ENCODE data around the gene ANKRD27.

DNA sequence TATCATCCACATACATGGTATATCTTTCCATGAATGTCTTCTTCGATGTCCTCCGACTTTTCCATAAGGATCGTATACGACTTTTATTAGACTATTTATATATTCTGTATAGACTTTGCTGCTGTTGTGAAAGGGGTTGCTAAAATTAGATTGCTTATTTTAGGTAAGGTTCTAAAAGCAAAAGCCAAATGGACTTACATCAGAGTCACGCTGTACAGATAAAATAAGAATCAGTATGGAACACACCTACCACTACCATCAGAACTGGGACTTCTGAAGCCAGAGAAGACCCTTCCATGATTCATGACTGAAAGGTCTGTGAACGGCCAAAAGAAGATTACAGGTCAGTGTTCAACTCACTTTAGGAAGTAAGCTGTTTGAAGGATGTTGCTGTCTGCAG is 8.9 kb downstream of the ANKRD27 start:
- TF ChIP-seq CTCF (IDR thresholded peaks at IDR 0.05) (no peak), POLR2AphosphoS5 (IDR thresholded peaks at IDR 0.05; ENCODE audit: low read depth, low read length) (no peak), TCF7L2 (IDR thresholded peaks at IDR 0.05; ENCODE audit: low read depth, low read length) (no peak), SIN3A (IDR thresholded peaks at IDR 0.05; ENCODE audit: borderline replicate concordance, insufficient read depth, low read depth, low read length) (no peak)
- TF ChIP-seq, protein P1, sequence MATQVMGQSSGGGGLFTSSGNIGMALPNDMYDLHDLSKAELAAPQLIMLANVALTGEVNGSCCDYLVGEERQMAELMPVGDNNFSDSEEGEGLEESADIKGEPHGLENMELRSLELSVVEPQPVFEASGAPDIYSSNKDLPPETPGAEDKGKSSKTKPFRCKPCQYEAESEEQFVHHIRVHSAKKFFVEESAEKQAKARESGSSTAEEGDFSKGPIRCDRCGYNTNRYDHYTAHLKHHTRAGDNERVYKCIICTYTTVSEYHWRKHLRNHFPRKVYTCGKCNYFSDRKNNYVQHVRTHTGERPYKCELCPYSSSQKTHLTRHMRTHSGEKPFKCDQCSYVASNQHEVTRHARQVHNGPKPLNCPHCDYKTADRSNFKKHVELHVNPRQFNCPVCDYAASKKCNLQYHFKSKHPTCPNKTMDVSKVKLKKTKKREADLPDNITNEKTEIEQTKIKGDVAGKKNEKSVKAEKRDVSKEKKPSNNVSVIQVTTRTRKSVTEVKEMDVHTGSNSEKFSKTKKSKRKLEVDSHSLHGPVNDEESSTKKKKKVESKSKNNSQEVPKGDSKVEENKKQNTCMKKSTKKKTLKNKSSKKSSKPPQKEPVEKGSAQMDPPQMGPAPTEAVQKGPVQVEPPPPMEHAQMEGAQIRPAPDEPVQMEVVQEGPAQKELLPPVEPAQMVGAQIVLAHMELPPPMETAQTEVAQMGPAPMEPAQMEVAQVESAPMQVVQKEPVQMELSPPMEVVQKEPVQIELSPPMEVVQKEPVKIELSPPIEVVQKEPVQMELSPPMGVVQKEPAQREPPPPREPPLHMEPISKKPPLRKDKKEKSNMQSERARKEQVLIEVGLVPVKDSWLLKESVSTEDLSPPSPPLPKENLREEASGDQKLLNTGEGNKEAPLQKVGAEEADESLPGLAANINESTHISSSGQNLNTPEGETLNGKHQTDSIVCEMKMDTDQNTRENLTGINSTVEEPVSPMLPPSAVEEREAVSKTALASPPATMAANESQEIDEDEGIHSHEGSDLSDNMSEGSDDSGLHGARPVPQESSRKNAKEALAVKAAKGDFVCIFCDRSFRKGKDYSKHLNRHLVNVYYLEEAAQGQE (IDR thresholded peaks at IDR 0.05; ENCODE audit: insufficient read depth in 1 of 2, low read depth in 2 of 2, low read length in 1 of 2), result no peak

All from Panc1 (cell line).